ENCODE data around the gene PCDHGA1.

Gene PCDHGA1

GRCh38 chr5:141512911-141513626 lies 182.8 kb downstream of the PCDHGA1 start:
- DNase-seq (ENCODE audit: low read depth, low spot score), result peak; percentile 63

DNA sequence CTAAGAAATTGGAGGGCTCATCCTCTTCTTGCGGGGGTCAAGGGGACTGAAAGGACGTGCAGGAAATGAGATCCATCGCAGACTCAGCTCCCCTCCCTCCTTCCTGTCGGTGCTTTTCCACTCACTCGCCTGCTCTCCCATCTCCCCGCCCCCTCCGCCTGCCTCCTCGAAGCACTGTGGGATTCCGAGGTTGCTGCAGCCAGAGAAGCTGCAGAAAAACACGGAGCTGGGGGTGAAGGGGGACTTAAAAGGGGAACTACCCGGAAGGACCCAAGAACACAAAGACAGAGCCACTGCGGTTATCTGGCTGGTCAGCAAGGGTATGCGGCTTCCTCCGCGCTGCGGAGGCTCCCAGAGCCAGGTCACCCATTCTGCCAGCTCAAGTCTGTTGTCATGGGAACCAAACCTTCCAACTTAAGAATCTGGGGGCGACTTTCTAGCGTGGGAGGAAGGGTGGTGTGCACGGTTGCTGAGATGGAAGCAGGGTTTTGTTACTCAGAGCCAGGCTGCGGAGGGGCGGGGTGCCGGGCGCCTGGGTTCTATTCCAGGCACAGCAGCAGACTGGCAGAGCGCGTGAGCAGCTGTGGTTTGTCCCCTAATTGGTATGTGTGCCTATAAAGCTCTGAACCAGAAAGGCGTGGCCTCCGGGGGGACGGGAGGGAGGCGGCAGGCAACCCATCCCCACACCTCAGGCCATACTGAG lies 183.5 kb downstream of the PCDHGA1 start:
- peak; percentile 92 for DNase-seq (ENCODE audit: low read depth, low spot score)

GRCh38 chr5:141514330-141515133 lies 184.2 kb downstream of the PCDHGA1 start:
- peak; percentile 49 for DNase-seq (ENCODE audit: low read depth, low spot score)

GRCh38 chr5:141515141-141515540 lies 184.8 kb downstream of the PCDHGA1 start:
- DNase-seq (ENCODE audit: low read depth, low spot score), result no peak

- no peak for DNase-seq (ENCODE audit: low read depth, low spot score)
Measured at GRCh38 chr5:141515946-141516671, 185.8 kb downstream of the PCDHGA1 start.

GRCh38 chr5:141516672-141517025 lies 186.3 kb downstream of the PCDHGA1 start:
- DNase-seq (ENCODE audit: low read depth, low spot score), result no peak

GRCh38 chr5:141517312-141517711 lies 187.0 kb downstream of the PCDHGA1 start:
- DNase-seq (ENCODE audit: low read depth, low spot score), result no peak

GRCh38 chr5:141517880-141518617 lies 187.7 kb downstream of the PCDHGA1 start:
- no peak for DNase-seq (ENCODE audit: low read depth, low spot score)

- DNase-seq (ENCODE audit: low read depth, low spot score), result no peak
Measured at GRCh38 chr5:141518618-141519015, 188.3 kb downstream of the PCDHGA1 start.

- DNase-seq (ENCODE audit: low read depth, low spot score), result no peak
Measured at GRCh38 chr5:141519605-141520565, 189.6 kb downstream of the PCDHGA1 start.

DNA sequence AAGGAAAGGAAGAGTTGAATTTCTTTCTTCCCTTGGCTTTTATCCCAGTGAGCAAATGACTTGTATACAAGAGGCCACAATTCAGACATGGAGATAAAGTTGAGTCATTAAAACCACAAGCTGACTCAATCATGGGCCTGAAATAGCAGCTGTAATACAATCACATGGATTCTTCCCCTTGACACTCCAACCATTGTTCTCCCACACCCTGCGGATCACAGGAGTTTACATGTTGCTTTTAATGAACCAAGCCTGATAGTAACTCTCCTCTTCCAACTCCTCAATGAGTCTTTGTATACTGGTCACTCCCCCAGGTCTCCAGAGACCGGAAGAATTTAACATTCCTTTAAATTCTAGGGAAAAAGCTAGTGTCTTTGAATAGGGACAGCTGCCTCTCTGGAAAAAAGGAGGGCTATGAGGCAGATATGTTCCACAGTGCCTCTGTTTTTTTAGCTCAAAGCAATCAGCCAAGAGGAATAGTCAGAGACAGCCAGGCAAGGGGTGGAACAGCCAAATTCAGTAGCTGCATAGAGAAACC lies 191.0 kb downstream of the PCDHGA1 start:
- DNase-seq (ENCODE audit: low read depth, low spot score), result peak; percentile 96

DNA sequence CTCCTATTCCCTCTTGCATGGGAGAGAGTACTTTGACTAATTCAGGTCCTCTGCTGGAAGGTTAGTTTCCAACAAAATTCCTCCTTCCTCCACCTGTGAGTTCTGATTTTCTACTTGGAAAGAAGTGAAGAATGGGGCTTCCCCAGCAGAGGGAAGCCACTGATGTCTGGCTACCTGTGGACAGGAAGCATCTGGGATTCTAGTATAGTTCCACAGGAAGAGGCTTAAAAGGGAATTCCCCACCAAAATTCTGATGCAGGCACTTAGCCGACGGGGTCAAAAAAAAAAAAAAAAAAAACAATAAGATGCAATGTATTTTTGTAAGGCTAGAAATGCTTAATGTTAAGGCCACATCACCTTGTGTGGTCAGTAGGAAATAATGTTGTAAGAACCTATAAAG lies 192.0 kb downstream of the PCDHGA1 start:
- DNase-seq (ENCODE audit: low read depth, low spot score), result no peak

DNA sequence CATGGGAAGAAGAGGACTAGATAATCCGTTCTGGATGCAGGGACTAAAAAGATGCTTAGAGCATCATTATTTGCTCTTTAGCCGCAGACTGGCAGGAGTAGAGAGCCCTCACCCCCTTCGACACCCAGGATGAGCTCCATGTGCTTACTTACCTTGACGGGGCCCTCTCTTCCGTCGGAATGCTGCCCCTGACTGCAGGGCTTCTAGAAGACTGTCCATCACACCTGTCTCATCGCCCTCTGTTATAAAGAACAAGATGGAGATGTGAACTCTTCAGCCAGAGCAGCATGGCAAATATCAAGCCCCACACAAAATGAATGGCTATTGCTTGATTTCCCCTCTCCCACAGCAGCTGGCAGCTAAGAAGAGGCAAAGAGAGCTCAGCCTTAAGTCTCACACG lies 193.7 kb downstream of the PCDHGA1 start:
- DNase-seq (ENCODE audit: low read depth, low spot score), result no peak

GRCh38 chr5:141524604-141525597 lies 194.6 kb downstream of the PCDHGA1 start:
- peak; percentile 98 for DNase-seq (ENCODE audit: low read depth, low spot score)

- DNase-seq (ENCODE audit: low read depth, low spot score), result no peak
Measured at GRCh38 chr5:141525653-141526052, 195.3 kb downstream of the PCDHGA1 start.

DNA sequence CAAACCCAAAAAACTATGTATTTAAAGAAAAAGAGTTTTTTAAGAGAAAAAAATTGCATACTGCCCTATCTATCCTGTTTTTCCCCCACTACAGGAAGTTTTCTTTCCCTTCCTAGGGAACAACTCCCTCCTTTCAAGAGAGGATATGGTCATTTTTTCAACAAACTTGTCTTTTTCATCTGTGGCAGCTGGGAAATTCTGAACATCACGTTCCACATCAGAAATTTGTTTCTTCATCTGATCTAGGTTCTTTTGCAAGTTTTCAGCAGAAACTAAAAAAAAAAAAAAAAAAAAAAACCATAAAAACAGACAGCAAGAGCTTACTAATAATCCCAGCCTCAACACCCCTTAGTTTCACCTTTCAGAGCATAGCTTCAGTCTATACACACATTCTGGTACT lies 197.1 kb downstream of the PCDHGA1 start:
- DNase-seq (ENCODE audit: low read depth, low spot score), result no peak

DNA sequence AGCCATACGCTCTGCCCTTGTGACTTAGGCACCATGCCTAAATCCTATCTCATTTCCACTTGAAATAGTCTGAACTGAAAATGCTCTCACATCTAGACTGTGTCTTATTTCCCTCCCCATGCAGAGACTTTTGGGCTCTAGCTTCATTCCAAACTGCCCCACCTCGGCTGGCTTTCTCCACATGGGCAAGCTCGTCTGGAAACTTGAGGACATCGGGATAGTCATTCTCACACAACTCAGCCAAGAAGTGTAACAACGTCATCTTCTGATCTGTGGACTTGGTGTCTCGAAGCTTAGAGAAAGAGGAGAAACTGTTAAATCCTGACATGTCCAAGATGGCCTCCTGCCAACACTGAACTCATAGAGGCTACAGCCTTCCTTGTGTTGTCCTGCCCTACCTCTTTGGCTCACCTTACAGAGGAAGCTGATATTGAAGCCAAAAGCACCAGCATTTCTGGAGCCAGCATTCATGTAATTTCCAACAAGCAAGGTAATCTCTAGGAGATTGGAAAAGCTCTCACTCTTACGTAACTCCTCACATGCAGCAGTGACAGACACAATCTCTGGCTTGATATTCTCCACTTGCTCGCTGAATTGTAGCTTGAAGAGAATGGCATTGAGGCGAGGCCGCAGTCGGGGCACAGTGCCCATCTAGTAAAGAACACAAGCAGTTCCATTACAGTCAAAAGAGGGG lies 198.1 kb downstream of the PCDHGA1 start:
- no peak for DNase-seq (ENCODE audit: low read depth, low spot score)

- peak; percentile 68 for DNase-seq (ENCODE audit: low read depth, low spot score)
Measured at GRCh38 chr5:141529002-141529401, 198.7 kb downstream of the PCDHGA1 start.

Data from astrocyte of the hippocampus (primary cell).